Measurements from ENCODE around the gene MRGPRE. TPM values are rescaled to one million over a fixed set of nuclear protein-coding genes. Genes with fewer than 3 reads are reported as not detected.

Gene MRGPRE
- polyA plus RNA-seq, 1 donor, result not detected

DNA sequence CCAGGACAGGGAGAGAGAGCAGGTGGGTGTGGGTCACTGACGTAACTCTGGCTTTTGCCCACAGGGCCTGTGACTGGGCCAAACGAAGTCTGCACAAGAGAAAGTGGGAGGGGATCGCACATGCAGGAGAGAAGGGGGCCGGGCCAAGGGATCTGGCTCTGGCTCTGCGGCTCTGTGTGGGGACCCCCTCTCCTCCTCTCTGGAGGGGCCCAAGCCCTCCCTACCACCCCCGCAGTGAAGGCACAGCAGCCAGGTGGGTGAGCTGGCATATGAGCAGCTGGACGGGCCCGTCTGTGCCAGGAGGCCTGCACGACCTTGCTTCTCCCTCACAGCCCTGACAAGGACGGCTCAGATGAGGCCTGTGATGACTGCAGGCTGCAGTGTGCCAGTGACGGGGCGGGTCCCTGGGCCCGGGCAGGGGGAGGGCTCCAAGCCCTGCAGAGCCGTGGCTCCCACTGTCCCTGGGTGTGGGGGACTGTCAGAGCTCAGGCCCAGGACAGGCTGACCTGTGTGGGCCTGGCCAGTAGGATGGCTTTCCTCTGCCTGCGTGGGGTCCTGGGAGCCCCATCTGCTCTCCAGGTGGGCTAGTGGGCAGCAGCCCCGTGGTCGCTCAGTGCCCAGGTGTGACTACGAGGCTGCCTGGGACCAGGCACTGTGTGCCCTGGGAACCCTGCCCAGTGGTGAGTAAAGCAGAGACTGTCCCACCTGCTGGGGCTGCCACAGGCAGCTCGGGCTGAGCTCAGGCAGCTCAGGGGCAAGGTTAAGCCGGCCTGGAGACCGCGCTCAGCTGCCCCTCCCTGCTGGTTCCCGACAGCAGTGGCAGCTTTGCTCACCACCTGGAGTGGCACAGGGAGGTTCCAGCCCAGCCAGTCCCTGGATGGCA is 35.8 kb downstream of the MRGPRE start:
- no peak for DNase-seq

DNA sequence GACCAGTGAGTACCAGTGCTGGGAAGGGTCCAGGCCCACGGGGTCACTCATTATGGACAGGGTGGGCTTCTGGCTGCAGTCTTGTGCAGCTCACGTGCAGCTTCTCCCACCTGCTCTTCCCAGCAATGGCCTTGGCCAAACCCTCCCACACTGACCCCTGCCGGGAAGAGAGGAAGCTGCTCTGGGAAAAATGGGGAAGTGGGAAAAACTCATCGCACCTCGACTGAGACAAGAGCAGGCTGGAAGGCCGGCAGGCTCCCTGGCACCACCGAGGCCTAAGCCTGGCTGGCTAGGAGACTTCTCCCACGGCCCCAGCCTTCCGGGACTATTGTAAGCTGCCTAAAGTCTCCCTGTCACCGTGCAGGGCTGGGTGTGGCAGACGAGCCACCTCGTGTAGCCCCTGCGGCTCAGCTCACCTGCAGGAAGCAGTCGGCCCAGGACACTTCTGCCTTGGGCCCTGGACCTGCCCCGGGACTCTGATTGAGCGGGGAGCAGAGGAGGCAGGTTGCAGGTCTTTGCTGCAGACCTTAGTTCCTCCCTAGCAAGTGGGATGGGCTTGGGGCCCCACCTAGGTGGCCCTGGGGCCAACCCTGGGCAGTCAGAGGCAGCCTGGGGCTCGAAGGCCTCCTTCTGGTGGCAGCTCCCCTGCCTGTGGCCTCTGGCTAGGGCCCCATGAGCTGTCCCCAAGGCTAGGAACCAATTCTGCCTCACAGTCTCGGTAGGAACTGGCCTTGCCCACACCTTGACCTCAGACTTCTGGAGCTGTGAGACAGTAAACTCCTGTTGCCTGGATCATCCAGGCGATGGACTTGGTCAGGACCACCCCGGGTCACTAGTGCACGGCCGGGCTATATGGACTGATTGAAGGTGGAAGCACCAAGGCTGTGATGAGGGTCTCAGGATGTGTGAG is 36.7 kb downstream of the MRGPRE start:
- DNase-seq, result no peak

- DNase-seq, result no peak
These were observed 38.0 kb downstream of the MRGPRE start for GRCh38 chr11:3194016-3194816.

GRCh38 chr11:3193373-3194015 is 38.7 kb downstream of the MRGPRE start:
- DNase-seq, result no peak

DNA sequence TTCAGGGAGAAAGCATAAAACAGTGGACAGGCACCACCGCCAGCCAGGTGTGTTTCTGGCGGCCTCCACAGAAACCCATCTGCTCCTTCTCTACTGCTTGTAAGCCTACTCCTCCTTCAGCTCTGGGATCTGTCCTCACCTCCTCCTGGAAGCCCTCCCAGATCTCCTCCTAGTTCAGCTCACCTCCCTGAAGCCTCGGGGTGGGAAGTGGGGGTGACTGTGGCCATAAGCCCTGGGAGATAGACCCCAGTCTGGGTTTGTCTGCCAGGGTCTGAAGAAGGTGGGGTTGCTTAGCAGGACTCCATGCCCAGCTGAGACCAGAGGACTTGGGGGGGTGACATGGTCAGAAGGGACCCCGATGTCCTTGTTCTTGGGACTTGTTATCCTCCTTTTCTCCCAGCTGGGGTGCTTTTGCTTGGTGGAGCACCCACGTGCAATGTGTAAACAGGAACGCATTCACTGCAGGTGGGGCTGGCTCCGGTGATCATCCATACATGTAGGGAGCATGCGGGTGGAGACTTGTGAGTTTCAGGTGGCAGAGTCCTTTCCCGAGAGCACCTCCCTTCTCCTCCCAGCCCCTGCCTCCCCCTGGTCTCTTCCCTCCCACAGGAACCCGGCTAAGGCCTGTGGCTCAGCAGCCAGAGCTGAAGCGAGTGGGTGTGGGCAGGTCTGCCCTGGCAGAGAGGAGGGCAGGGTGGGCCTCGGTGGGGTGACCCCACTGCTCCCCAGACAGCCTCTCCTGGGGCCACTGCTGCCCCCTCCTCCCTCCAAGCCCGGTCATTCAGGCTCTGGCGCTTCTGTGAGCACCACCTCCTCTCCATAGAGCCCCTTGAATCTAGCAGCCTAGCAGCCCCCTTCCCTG is 39.5 kb downstream of the MRGPRE start:
- DNase-seq, result no peak

GRCh38 chr11:3191586-3192324 is 40.5 kb downstream of the MRGPRE start:
- DNase-seq, result no peak

DNA sequence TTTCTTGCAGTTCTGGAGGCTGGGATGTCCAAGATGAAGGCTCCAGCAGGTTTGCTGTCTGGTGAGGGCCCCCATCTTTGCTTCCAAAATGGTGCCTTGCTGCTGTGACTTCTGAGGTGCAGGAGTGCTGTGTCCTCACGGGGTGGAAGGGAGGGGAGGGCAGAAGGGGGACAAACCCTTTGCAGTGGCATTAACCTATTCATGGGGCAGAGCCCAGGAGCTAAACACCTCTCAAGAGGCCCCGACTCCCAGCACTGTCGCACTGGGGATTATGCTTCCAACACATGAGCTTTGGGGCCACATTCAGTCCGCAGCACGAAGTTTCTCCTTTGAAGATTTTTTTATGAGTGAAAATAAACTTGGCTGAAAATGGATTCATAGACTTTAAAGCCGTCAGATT is 41.6 kb downstream of the MRGPRE start:
- no peak for DNase-seq

- DNase-seq, result no peak
These were observed 42.2 kb downstream of the MRGPRE start for GRCh38 chr11:3189886-3190583.

DNA sequence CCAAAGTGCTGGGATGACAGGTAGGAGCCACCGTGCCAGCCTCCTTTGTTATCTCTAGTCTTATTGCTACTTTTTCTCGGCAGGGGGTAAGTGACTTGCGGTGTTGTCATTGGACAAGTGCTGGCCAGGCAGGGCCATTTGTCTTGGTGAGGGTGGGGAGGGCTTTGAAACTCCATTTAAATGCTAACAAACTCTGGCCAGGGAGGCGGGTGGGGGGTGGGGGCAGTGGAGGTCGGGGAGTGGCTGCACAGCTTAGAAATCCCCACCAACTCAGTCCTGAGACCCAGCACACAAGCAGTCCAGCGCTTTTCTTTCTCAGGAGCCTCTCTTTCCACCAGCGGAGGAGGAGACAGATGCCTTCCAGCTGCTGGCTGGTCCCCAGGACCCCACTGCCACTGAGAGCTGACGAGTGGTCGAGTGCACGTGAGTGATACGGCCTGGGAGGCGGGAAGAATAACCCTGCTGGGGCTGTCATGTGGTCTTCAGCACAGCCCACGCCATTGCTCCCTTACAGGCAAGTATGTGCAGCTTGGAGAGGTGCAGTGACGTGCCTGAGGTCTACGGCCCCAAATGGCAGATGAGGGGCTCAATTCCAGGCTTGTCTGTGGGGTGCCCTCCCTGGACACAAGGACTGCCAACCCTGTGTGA is 42.9 kb downstream of the MRGPRE start:
- DNase-seq, result no peak

GRCh38 chr11:3188496-3189195 is 43.6 kb downstream of the MRGPRE start:
- DNase-seq, result no peak

- DNase-seq, result no peak
These were observed 45.9 kb downstream of the MRGPRE start for GRCh38 chr11:3186166-3186953.

- DNase-seq, result no peak
These were observed 47.4 kb downstream of the MRGPRE start for GRCh38 chr11:3184732-3185347.

DNA sequence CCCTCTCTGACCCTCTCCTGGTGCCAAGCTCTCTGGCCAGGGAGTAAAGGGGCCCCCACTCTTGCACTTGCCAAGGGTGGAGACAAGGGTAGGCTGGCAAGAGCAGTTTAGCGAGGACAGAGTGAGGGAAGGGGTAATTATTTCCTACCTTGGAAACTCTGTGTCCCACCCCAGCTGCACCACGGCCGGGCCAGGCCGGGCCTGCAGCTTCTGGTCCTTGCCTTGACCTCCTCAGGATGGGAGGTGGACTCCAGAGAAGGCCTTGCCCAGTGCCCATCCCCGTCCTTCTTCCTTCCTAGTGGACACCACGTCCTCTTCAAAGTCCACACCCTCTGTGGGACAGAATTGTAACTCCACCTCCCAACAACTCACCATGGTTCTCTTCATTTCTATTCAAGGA is 48.7 kb downstream of the MRGPRE start:
- DNase-seq, result no peak

DNA sequence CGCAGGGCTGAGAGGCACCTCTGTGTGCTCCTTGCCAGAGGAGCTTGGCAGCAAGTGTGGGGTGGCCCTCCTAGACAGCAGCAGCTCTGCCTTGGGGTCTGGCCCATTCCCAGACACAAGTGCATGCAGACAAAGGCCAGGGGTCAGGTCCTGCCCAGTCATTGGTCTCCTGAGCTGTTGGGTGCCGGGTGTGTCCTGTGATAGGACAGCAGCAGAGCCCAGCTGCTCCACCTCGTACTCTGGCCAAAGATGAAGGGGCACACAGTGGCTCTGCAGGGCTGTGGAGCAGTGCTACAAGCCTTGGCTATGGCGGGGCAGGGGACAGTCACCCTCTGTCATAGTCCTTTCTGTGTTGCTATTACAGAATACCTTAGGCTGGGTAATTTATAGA is 49.8 kb downstream of the MRGPRE start:
- DNase-seq, result no peak

DNA sequence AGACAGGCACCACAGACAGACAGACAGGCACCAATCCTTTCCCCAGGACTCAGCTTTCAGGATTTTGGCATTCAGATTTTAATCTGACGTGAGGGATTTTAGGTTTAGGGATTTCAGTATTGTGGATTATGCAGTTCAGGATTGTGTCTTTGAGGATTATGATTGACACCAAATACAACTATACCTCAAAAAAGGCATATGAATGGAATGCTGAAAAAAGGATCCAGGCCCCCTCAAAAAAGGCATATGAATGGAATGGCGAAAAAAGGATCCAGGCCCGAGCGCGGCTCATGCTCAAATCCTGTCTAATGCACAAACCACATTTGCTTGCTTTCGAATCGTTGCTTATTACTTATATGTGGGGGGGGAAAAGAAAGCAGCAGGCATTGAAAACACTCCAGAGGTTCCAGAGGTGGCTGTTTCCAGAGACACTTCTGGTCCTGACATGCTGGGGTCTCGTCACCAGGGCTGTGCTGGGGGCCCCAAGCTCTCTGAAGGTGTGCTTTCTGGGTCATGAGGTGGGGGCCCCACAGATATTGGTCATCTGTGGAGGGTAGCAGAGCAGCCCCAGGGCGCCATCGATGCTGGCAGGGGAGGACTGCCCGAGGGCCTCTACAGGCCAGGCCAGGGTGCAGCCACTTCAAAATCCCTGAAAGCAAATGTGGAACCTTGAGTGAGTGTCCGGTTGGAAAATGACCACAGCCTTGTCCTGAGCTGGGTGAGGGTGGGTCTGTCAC is 50.3 kb downstream of the MRGPRE start:
- no peak for DNase-seq

GRCh38 chr11:3180869-3181268 is 51.3 kb downstream of the MRGPRE start:
- DNase-seq, result no peak

- no peak for DNase-seq
These were observed 53.9 kb downstream of the MRGPRE start for GRCh38 chr11:3178349-3178748.

Data from hindlimb muscle (tissue), 1 donor.